HFF-Myc (cell line): ENCODE results near the gene JRKL.
"Not testable (repeated sequence)": the region's sequence is repeated elsewhere in the genome, so short reads cannot be mapped to it uniquely, and the experiment has no call there.

Source experiments
- DNase-seq: peaks from one replicate; pipeline ENCODE4 v3.0.0-alpha.2; 2011; ENCODE audit warnings: low read depth; ENCODE audit errors: extremely low read depth
- H3K4me3 ChIP-seq: replicated peaks from 2 replicates; pipeline ENCODE4 v1.5.1; 2011; ENCODE audit warnings: low read depth, mild to moderate bottlenecking, control low read depth, low read length
- CTCF ChIP-seq: IDR thresholded peaks from 2 replicates; pipeline ENCODE4 v1.5.1; 2012; ENCODE audit warnings: mild to moderate bottlenecking, low read depth, low read length, control low read depth; ENCODE audit errors: missing control alignments

Gene JRKL

GRCh38 chr11:96391698-96392307 lies 2.0 kb downstream of the JRKL start:
- no peak overlapping the region for H3K4me3 ChIP-seq
- TF ChIP-seq CTCF: no peak
- DNase-seq: no peak

DNA sequence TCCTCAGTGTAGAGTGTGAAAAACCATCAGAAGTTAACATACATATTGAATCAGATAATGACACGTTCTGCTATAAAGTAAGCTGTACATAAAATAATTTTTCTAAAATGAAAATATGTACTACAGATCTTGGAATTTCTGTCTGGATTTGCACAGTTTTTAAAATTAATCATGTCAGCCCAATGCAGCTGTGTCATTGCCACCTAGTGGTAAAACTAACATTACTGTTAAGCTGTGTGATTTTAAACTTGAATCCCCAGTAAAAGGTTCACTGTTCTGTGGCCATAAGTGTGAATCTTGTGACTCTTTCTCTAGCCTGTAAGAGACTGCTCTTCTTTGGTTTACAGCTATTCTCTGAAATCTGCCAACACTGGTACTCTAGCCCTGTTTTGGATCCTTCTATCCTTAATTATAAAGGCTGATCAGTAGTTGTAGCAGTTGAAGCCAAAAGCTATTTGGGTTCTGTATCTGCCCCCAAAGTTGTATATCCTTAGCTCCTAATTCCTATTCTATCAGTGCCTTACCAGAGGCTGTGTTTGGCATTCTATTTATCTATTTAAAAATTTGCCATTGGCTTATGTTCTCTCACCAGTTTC lies 4.0 kb downstream of the JRKL start:
- H3K4me3 ChIP-seq: no peak overlapping the region
- DNase-seq: peak; percentile 32
- TF ChIP-seq CTCF: peak; percentile 54

DNA sequence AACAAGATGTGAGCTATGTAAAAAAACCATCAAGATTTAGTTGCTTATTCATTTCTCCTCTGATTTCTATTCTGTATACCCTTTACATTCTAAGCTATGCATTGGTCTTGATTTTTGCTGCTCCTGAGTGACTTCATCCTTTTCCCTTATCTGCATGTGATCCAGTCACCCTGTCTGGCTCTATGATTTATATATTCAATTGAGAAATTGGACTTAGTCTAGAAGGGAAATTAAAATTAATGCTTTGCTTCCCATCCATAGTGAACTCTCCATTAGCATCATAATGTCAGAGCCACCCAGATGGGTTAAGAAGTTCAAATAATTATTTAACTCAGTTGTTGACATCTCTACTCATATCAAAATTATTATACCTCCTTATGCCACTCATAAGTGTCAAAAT lies 5.0 kb downstream of the JRKL start:
- H3K4me3 ChIP-seq: no peak overlapping the region
- DNase-seq: no peak
- no peak for TF ChIP-seq CTCF

- DNase-seq: no peak
- no peak overlapping the region for H3K4me3 ChIP-seq
- TF ChIP-seq CTCF: no peak
Measured at GRCh38 chr11:96396637-96397036, 6.8 kb downstream of the JRKL start.

DNA sequence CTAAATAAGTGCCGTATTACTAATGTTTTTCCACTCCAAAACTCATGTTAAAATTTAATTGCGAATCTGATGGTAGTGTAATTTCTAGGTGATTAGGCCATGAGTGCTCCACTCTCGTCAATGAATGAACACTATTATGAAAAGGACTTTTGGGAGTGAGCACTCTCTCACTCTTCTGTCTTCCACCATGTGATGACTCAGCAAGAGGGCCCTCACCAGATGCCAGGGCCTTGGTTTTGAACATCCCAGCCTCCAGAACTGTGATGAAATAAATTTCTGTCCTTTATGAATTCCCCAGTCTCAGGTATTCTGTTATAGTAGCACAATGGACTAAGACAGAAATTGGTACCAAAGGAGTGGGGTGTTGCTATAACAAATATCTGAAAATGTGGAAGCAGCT lies 8.1 kb downstream of the JRKL start:
- no peak for DNase-seq
- TF ChIP-seq CTCF: no peak
- no peak overlapping the region for H3K4me3 ChIP-seq

- no peak overlapping the region for H3K4me3 ChIP-seq
- no peak for TF ChIP-seq CTCF
- no peak for DNase-seq
Measured at GRCh38 chr11:96400697-96401096, 10.9 kb downstream of the JRKL start.

DNA sequence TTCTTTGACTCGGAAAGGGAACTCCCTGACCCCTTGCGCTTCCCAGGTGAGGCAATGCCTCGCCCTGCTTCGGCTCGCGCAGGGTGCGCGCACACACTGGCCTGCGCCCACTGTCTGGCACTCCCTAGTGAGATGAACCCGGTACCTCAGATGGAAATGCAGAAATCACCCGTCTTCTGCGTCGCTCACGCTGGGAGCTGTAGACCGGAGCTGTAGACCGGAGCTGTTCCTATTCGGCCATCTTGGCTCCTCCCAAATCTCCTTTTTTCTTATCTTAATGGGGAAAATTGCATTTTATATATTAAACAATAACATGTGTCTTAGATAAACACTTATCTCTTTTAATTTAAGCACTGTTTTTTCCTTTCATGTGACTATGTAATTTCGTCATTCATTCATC lies 21.6 kb downstream of the JRKL start:
- not testable (repeated sequence) for H3K4me3 ChIP-seq, DNase-seq
